K562 (cell line): ENCODE data around the gene REX1BD. TPM values are rescaled to one million over a fixed set of nuclear protein-coding genes. Genes with fewer than 3 reads are reported as not detected.

Experiments used
- GABPA ChIP-seq: fragments of 200-800 bp; sonication (Bioruptor generic); conservative IDR thresholded peaks from 2 replicates; pipeline ENCODE4 v1.6.1; 2016; ENCODE audit warnings: low read depth, missing genetic modification characterization, missing compliant biosample characterization
- IFI16 ChIP-seq: fragments of 250-450 bp; sonication (Bioruptor Pico); IDR thresholded peaks from 2 replicates; pipeline ENCODE4 v2.1.2; 2022; ENCODE audit warnings: mild to moderate bottlenecking, inconsistent platforms
- NEUROD1 ChIP-seq: fragments of 150-350 bp; IDR thresholded peaks from 2 replicates; pipeline ENCODE4 v1.6.1; 2014; ENCODE audit warnings: borderline replicate concordance, low read length, low read depth; ENCODE audit not compliant: partially characterized antibody
- POLR2G ChIP-seq: fragments of 200-400 bp; formaldehyde crosslinking; IDR thresholded peaks from 2 replicates; pipeline ENCODE4 v1.6.1; 2017; ENCODE audit warnings: low read depth, mild to moderate bottlenecking, antibody characterized with exemption, low read length, moderate library complexity
- RBM22 ChIP-seq: fragments of 200-400 bp; formaldehyde crosslinking; IDR thresholded peaks from 2 replicates; pipeline ENCODE4 v1.6.1; 2018; ENCODE audit warnings: low read length, low read depth; ENCODE audit not compliant: poor library complexity, severe bottlenecking
- RCOR1 ChIP-seq, 2 experiments: IDR thresholded peaks; 2 replicates each; pipeline ENCODE4 v1.6.1; 2012; ENCODE audit warnings: low read depth in 2 of 2, low read length in 2 of 2, borderline replicate concordance in 1 of 2, improper control_type of control experiment in 1 of 2
- ZNF507 ChIP-seq: conservative IDR thresholded peaks from 2 replicates; pipeline ENCODE4 v1.6.1; 2017; ENCODE audit warnings: missing genetic modification characterization, missing compliant biosample characterization
- ZNF75A ChIP-seq: fragments of 450-650 bp; formaldehyde crosslinking; IDR thresholded peaks from 2 replicates; pipeline ENCODE4 v1.4.0; 2020; ENCODE audit warnings: mild to moderate bottlenecking
- polyA plus RNA-seq, 8 experiments: library from polyadenylated mRNA; depleted of rRNA in 4 of 8; stranded (reverse) in 5 of 8; unstranded in 3 of 8; fragments of >200 nt; fragmentation: Nextera tagmentation in 2 of 8; fragmentation: Illumina TruSeq in 1 of 8; extraction: Ambion mirVana in 2 of 8; extraction: Trizol in 1 of 8; gene quantifications; 2 replicates each; pipeline versions ENCODE4 v1.2.1 to v1.2.3, GENCODE V29; 2011 to 2014; ENCODE audit warnings: inconsistent platforms in 1 of 8, missing spikeins in 1 of 8
- total RNA-seq, 7 experiments: library from RNA; depleted of rRNA in 6 of 7; stranded (reverse); fragments of >200 nt in 6 of 7; fragmentation: Illumina TruSeq in 2 of 7; extraction: Trizol in 2 of 7; gene quantifications; 2 replicates each; pipeline versions ENCODE4 v1.2.1 to v1.2.3, GENCODE V29; 2011 to 2021; ENCODE audit warnings: low replicate concordance in 1 of 7
- TF ChIP-seq, protein P1 (sequence below): fragments of 200-600 bp; sonication (generic); IDR thresholded peaks from one replicate; pipeline ENCODE4 v1.6.1; 2012; ENCODE audit warnings: mild to moderate bottlenecking, low read depth, low read length, inconsistent platforms
- TF ChIP-seq, protein P2 (sequence below), 3 experiments: fragments of 200-800 bp in 1 of 3; sonication (Bioruptor generic) in 1 of 3; sonication (generic) in 1 of 3; formaldehyde crosslinking in 1 of 3; IDR thresholded peaks; 2 replicates each; pipeline versions ENCODE4 v1.6.1 to v1.8.0; 2016 to 2022; ENCODE audit warnings: mild to moderate bottlenecking in 2 of 3, missing compliant biosample characterization in 2 of 3, missing genetic modification characterization in 2 of 3, missing genetic modification reagents in 1 of 3
- TF ChIP-seq, protein P3 (sequence below): sonication (generic); formaldehyde crosslinking; IDR thresholded peaks from 2 replicates; pipeline ENCODE4 v1.8.0; 2022; ENCODE audit warnings: mild to moderate bottlenecking, missing genetic modification reagents

The REX1BD gene
- total and polyA plus RNA-seq, 9 of the 15 experiments (the other 6 are each of a cell fraction or from before 2014, with no cell fraction given), result 1.9 to 136 (median 13.8) TPM

DNA sequence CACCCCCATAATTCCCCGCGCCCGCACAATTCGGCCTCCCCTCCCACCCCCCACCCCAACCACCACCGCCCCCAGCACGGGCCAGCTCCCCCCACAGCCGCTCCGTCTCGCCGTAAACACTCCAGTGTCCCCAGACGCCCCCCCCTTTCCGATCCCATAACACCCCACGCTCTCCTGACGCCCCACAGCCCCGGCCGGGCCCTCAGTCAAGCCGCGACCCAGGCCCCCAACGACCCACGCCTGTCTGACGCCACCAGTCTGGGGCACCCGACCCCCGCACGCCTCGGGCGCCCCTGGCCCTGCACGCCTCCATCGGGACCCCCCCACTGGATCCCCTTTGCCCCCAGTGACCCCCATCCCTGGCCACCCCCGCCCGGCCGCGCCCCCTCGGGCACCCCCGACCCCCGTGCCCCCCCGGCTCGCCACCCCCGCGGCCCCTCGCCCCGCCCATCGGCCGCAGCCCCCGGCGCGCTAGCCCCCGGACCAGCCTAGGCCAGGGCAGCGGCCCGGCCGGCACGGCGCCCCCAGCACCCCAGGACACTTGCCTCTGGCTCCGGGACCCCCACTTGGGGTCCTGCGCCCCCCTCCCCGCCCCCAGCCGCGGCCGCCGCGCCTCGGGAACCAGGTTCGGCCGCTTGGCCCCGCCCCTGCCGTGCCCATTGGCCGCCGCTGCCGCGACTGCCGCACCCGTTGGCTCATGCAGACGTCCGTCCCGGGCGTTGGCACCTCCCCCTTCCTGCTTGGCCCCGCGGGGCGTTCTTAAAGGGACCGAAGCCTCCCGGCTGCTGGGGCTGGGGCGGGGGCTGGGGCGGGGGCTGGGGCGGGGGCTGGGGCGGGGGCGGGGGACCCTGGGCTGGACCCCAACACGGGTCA lies 45.4 kb upstream of the REX1BD start, which contains the start of gene FKBP8 (continued):
- TF ChIP-seq, protein P1, sequence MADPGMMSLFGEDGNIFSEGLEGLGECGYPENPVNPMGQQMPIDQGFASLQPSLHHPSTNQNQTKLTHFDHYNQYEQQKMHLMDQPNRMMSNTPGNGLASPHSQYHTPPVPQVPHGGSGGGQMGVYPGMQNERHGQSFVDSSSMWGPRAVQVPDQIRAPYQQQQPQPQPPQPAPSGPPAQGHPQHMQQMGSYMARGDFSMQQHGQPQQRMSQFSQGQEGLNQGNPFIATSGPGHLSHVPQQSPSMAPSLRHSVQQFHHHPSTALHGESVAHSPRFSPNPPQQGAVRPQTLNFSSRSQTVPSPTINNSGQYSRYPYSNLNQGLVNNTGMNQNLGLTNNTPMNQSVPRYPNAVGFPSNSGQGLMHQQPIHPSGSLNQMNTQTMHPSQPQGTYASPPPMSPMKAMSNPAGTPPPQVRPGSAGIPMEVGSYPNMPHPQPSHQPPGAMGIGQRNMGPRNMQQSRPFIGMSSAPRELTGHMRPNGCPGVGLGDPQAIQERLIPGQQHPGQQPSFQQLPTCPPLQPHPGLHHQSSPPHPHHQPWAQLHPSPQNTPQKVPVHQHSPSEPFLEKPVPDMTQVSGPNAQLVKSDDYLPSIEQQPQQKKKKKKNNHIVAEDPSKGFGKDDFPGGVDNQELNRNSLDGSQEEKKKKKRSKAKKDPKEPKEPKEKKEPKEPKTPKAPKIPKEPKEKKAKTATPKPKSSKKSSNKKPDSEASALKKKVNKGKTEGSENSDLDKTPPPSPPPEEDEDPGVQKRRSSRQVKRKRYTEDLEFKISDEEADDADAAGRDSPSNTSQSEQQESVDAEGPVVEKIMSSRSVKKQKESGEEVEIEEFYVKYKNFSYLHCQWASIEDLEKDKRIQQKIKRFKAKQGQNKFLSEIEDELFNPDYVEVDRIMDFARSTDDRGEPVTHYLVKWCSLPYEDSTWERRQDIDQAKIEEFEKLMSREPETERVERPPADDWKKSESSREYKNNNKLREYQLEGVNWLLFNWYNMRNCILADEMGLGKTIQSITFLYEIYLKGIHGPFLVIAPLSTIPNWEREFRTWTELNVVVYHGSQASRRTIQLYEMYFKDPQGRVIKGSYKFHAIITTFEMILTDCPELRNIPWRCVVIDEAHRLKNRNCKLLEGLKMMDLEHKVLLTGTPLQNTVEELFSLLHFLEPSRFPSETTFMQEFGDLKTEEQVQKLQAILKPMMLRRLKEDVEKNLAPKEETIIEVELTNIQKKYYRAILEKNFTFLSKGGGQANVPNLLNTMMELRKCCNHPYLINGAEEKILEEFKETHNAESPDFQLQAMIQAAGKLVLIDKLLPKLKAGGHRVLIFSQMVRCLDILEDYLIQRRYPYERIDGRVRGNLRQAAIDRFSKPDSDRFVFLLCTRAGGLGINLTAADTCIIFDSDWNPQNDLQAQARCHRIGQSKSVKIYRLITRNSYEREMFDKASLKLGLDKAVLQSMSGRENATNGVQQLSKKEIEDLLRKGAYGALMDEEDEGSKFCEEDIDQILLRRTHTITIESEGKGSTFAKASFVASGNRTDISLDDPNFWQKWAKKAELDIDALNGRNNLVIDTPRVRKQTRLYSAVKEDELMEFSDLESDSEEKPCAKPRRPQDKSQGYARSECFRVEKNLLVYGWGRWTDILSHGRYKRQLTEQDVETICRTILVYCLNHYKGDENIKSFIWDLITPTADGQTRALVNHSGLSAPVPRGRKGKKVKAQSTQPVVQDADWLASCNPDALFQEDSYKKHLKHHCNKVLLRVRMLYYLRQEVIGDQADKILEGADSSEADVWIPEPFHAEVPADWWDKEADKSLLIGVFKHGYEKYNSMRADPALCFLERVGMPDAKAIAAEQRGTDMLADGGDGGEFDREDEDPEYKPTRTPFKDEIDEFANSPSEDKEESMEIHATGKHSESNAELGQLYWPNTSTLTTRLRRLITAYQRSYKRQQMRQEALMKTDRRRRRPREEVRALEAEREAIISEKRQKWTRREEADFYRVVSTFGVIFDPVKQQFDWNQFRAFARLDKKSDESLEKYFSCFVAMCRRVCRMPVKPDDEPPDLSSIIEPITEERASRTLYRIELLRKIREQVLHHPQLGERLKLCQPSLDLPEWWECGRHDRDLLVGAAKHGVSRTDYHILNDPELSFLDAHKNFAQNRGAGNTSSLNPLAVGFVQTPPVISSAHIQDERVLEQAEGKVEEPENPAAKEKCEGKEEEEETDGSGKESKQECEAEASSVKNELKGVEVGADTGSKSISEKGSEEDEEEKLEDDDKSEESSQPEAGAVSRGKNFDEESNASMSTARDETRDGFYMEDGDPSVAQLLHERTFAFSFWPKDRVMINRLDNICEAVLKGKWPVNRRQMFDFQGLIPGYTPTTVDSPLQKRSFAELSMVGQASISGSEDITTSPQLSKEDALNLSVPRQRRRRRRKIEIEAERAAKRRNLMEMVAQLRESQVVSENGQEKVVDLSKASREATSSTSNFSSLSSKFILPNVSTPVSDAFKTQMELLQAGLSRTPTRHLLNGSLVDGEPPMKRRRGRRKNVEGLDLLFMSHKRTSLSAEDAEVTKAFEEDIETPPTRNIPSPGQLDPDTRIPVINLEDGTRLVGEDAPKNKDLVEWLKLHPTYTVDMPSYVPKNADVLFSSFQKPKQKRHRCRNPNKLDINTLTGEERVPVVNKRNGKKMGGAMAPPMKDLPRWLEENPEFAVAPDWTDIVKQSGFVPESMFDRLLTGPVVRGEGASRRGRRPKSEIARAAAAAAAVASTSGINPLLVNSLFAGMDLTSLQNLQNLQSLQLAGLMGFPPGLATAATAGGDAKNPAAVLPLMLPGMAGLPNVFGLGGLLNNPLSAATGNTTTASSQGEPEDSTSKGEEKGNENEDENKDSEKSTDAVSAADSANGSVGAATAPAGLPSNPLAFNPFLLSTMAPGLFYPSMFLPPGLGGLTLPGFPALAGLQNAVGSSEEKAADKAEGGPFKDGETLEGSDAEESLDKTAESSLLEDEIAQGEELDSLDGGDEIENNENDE, result no peak
- TF ChIP-seq POLR2G (peak; percentile 67), IFI16 (CRISPR knock-in tag) (no peak), RCOR1 (IDR thresholded peaks at IDR 0.05; ENCODE audit: borderline replicate concordance in 1 of 2, low read depth in 2 of 2, low read length in 2 of 2) (no peak), RBM22 (no peak), ZNF75A (CRISPR knock-in tag) (no peak), ZNF507 (tag) (no peak), GABPA (tag) (peak; percentile 63; the same call in 1 of the 2 replicates), NEUROD1 (peak; percentile 93)
- TF ChIP-seq, protein P2, sequence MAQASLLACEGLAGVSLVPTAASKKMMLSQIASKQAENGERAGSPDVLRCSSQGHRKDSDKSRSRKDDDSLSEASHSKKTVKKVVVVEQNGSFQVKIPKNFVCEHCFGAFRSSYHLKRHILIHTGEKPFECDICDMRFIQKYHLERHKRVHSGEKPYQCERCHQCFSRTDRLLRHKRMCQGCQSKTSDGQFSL (CRISPR knock-in tag; IDR thresholded peaks at IDR 0.05), result peak; percentile 58; the same call in 1 of the 2 replicates
- TF ChIP-seq, protein P2 (tag; IDR thresholded peaks at IDR 0.05), result peak in 1 of 2 experiments; percentile 82; a peak in 2 of 4 replicates
- TF ChIP-seq, protein P3, sequence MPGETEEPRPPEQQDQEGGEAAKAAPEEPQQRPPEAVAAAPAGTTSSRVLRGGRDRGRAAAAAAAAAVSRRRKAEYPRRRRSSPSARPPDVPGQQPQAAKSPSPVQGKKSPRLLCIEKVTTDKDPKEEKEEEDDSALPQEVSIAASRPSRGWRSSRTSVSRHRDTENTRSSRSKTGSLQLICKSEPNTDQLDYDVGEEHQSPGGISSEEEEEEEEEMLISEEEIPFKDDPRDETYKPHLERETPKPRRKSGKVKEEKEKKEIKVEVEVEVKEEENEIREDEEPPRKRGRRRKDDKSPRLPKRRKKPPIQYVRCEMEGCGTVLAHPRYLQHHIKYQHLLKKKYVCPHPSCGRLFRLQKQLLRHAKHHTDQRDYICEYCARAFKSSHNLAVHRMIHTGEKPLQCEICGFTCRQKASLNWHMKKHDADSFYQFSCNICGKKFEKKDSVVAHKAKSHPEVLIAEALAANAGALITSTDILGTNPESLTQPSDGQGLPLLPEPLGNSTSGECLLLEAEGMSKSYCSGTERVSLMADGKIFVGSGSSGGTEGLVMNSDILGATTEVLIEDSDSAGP (CRISPR knock-in tag), result peak; percentile 91
